HG03175 (cell line): Measurements from ENCODE around the gene PDZRN4.
"Not testable (repeated sequence)": the region's sequence is repeated elsewhere in the genome, so short reads cannot be mapped to it uniquely, and the experiment has no call there.

ENCODE experiments used
- ATAC-seq: cut with Tn5 transposase; IDR thresholded peaks from one replicate; pipeline ENCODE4 v1.9.1; 2021; ENCODE audit warnings: mild to moderate bottlenecking, moderate library complexity; ENCODE audit not compliant: unreplicated experiment

Gene PDZRN4

DNA sequence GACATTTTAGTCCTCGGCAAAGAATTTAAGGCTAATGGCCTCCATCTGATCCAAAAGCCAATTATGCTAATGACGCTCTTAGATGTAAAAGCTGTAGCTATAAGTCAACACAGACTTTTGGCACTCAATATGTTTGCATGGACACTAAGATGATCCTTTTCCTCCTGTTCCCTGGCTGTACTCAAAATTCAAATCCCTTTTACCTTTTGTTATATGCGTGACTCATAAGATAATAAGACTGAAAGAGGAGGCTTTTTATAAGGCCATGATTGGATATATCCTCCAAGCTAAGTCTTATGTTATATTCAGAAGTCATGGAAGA is 89.8 kb downstream of the PDZRN4 start:
- ATAC-seq: no peak

DNA sequence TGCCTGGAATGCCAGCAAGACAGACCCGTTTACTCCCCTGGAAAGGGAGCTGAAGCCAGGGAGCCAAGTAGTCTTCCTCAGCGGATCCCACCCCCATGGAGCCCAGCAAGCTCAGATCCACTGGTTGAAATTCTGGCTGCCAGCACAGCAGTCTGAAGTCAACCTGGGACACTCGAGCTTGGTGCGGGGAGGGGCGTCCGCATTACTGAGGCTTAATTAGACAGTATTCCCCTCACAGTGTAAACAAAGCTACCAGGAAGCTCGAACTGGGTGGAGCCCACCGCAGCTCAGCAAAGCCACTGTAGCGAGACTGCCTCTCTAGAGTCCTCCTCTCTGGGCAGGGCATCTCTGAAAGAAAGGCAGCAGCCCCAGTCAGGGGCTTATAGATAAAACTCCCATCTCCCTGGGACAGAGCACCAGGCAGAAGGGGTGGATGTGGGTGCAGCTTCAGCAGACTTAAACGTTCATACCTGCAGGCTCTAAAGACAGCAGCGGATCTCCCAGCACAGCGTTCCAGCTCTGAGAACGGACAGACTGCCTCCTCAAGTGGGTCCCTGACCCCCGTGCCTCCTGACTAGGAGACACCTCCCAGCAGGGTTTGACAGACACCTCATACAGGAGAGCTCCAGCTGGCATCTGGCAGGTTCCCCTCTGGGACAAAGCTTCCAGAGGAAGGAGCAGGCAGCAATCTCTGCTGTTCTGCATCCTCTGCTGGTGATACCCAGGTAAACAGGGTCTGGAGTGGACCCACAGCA is 92.4 kb downstream of the PDZRN4 start:
- not testable (repeated sequence) for ATAC-seq

DNA sequence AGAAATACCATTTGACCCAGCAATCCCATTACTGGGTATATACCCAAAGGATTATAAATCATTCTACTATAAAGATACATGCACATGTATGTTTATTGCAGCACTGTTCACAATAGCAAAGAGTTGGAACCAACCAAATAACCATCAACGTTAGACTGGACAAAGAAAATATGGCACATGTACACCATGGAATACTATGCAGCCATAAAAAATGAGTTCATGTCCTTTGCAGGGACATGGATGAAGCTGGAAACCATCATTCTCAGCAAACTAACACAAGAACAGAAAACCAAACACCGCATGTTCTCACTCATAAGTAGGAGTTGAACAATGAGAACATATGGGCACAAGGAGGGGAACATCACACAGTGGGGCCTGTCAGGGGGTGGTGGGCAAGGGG is 97.3 kb downstream of the PDZRN4 start:
- not testable (repeated sequence) for ATAC-seq

DNA sequence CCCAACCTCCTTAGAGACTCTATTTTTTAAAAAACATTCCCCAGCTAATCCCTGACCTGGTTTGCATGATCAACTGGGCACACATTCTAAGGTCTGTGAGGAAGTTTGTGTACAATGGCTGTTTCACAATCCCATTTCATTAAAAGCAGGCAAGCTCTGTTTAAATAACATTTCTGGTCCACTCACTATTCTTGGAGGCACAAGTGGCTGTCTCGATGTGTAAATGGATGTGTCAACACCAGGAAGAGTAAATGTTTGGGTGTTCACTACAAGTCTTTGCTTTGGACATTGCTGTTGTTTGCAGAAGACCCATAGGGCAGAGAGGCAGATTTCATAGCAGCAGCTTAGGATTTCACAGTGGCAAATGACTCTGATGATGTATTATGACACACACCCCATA is 98.3 kb downstream of the PDZRN4 start:
- ATAC-seq: no peak

DNA sequence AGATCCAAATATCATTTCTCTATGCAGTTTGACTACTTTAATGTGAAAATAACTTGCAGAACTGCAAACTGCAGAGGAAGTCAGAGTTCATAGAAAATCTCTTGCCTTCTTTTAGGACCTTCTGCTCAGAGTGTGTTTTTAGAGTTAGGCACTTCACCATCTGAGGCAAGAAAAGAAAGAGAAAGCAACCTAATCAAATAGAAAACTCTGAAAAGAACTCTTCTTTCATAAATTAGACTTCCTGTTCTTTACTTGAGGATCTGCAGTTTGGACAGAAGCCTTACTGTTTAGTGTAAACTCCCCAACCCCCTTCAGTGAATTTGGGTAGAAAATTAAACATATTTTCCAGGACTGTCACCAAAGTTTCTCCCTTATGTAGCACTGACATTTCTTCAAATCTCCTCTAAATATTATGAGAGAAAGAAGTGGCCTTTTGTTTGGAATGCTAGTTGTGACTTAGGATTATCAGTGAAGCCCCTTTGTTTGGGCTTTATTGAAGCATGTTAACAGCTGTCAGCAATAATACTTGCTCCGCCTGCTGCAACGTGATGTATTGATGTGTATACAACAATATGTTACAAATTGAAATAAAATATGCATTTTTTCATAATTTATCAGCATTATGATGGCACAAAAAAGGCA is 99.5 kb downstream of the PDZRN4 start:
- ATAC-seq: no peak

DNA sequence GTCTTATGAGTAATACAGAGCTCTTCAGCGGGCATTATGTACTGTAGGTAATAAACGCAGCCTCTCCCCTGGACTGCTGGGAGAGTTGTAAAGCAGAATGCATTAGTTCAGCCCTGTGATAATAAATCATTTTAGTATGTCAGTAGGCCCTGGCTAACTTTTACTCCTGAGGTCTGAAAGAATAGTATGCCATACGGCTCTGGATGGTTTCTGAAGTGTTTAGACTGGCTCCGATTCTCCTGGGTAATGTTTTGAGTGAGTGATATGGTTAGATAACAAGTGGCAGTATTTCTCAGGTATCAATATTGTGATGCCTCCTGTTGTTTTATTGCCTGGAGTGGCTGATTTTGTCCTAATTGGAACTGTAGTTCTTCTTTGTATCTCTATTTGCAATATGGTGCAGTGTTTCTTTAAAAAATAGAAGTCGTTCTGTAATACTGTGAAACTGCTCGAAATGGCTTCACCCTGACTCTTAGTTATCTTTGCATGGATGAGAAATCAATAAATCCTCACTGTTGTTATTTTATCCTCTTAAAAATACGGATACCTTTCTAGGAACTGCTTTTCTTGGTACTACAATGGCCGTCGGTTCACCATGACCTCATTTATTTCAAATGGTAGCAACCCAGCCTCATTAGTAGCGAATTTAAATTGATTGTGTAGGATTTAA is 100.2 kb downstream of the PDZRN4 start:
- no peak for ATAC-seq

DNA sequence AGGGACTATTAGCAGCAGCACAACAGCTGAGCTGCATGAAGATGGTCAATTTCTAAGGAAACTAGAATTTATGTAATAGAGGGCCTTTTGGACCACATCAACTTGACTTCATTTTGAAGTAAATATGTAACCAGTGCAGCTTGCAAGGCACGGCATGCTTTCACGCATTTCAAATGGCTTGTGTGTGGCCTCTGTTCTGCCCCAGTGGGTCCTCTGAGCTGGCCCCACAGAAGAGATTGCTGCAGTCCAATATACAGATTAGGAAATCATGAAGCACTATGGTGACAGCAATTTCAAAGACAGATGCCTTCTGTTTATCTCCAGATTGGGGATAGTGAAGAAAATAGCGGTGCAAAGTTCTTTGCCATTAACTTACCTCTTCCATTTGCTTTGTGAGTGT is 101.4 kb downstream of the PDZRN4 start:
- no peak for ATAC-seq

DNA sequence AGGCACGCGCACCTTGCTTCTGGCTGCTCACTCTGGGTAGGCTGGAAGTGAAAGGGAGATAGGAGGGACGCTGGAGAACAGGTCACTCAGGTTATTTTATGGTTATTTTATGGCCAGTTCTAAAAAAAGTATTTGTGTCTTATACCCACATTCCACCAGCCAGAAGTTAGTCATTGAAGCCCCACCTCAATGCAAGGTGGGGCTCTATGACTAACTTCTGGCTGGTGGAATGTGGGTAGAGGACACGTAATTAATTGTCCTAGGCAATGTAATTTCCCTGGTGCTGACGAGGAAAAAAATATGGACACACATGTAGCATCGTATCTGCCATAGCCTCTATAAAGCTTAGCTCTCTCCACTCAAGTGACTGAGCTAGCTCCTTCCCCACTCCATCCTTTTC is 104.9 kb downstream of the PDZRN4 start:
- ATAC-seq: no peak

DNA sequence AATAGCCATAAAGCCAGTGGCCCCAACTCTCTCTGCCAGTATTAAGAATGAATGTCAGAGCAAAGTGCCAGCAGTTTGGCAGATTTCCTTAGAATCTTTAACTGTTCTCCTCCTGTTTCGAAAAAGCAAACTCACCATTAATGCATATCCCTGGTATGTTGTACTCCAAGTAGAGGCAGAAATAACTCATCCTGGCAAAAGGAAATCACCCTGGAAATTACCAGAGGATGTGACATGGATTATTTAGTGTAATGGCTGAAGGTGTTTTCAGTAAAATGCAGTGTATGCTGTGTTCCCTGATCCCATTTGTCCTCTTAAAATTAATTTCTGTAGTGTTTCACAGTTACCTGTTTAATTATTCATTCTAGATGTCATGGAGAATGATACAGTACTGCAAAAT is 105.3 kb downstream of the PDZRN4 start:
- no peak for ATAC-seq

DNA sequence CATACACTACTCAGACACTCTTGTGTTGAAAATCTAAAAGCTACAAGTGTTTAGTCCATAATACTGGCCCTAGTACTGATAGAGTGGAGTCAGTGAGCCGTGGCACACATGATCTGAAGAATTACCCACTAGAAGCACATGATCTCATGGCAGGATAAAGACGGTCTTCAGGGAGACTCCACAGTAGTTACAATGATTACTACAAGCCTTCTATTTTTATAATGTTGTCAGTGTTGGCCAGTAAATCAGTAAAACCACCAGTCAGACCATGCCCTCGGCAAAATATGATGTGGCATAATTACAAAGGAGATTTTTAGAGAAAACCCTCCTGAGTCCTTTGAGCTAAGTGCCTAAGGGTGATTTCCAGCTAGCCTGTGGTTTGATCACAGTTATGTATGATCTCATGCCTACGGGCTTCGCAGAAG is 114.9 kb downstream of the PDZRN4 start:
- no peak for ATAC-seq

DNA sequence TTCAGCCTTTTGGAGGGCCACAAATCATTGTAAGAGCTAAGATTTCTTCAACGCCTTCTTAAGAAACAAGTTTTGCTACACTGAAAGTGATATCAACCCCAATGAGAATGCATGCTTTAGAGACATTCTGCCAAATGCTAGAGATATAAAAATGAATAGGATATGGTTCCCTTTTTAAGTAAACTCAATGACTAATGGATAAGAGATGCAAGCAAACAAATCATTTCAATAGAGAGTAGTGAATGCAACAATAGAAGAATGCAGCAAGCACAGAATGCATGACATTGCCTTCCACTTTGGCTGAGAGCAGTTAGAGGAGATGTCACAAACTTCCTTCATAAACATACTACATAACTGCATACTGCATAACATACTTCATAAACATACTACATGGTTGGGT is 116.4 kb downstream of the PDZRN4 start:
- no peak for ATAC-seq

DNA sequence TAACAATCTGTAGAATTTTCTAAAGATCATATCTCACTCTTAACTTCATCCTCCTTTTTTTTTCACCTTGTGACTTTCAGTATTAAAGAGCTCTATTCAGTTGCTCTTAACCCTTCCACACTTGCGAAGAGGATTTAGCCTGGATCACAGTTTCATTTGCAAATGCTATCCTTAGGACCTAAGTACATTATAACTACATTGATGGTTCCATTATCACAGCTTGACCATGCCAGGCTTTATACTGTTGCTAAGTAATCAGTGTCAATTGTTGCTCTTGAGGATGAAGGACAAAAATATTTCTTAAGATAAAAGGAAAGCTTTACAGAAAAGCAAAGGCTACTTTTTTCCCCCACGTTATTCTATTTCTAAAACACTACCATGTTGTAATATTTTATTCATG is 122.2 kb downstream of the PDZRN4 start:
- ATAC-seq: no peak

DNA sequence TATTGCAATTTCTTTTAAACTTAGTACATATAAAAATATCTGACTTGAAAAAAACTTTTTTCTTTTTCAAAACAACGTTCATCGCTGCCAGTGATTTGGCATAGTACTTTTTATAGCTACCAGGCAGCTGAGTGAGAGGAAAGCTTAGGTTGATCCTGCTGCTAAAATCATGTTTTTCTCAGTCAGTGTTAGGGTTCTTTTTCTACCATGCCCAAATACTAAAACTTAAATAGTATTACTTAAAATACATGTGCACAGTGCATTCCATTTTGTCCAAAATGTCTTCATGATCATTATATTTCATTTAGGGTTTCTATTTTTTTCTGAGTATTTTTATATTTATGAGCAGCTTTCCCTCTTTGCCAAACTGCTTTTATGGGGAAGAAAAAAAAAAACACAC is 123.8 kb downstream of the PDZRN4 start:
- ATAC-seq: no peak

DNA sequence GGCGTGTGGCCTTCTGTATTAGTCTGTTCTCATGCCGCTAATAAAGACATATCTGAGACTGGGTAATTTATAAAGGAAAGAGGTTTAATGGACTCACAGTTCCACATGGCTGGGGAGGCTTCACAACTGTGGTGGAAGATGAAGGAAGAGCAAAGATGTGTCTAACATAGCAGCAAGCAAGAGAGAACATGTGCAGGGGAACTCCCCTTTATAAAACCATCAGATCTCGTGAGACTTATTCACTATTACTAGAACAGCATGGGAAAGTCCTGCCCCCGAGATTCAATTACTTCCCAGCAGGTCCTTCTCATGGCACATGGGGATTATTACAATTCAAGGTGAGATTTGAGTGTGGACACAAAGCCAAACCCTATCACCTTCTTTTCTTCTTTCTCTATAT is 124.3 kb downstream of the PDZRN4 start:
- not testable (repeated sequence) for ATAC-seq

DNA sequence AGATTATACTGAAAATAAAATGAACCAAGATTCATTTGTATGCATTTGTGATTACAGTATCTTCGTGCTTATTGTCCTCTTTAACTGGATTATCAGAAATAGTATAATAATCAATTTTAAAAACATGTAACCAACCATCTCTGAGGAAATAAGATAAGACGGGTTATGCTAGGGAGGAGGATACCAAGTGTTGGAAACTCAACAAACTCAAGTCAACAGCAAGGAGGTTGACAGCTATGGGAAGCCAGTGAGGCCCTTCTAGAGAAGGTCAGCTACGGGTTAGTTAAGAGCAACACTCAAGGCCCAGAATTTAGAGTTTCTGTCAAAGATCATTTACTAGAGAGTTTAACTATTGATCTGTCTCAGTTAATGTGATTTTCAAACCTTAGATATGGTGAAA is 137.2 kb downstream of the PDZRN4 start:
- ATAC-seq: no peak

DNA sequence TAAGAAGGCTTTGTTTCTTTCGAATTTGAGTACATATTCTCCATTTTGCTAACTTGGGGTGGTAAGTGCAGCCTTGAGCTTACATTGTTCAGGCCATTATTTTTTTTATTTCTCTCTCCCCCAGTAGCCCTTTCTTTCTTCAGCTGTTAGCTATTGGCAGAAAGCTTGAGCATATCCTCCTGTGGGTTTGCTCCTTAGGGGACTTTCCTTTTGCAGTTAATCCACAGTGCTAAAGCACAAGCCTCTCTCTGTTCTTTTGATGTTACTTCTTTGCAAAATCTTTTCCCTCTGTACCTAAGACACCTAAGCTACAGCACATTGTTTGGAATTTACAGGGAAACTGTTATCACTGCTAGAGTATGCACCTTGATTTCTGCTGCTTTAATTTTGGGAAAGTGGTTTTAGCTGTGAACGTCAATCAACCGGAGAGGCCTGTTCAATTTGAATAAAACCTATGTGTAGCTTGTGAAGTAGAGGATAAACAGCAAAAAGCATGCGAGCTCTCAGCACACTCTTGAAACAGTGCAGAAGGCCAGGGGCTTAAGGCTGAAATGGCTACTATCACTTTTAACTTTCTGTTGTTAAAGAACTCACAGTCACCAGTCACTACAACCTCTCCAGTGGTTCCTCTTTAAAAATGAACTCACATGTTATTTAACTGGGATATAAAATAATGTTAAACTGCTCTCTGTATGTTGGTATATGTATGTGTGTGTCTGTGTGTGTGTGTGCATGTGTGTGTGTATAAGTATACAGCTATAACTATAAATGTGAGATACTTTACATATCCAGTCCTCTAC is 139.2 kb downstream of the PDZRN4 start:
- no peak for ATAC-seq

DNA sequence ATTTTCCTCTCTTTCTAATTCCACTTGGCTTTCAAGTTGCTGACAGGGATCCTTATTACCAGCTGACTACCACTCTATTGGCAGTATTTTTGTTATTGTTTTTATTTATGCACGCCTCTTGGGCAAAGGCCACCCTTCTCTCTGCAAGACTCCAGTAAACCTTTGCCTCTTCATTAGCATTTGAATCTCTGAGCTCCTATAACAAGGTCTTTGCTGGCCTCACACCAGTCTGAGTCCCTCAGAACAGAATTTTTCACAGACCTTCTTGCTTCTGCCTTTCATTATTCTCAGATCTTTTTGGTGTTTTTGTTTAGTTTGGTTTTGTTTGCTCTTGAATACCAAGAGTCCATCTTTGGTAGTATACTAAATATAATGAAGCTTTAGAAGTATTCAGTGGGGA is 145.9 kb downstream of the PDZRN4 start:
- ATAC-seq: no peak

DNA sequence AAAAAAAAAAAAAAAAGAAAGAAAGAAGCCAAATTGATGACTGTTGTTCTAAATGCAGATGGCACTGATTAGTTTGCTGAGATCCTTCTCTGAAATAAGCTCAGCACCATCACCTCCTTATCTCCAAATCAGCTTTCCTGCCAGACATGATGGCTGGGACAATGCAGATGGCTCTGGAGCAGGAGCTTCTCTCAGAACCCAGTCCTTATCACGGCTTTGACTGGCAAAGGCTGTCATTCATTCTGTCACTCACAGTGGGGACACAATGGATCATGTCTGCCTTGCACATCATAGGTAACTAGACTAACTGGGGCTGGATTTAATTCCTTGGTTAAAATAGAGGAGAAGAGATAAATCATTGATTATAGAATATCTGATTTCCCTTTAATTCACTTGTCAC is 146.3 kb downstream of the PDZRN4 start:
- ATAC-seq: no peak

DNA sequence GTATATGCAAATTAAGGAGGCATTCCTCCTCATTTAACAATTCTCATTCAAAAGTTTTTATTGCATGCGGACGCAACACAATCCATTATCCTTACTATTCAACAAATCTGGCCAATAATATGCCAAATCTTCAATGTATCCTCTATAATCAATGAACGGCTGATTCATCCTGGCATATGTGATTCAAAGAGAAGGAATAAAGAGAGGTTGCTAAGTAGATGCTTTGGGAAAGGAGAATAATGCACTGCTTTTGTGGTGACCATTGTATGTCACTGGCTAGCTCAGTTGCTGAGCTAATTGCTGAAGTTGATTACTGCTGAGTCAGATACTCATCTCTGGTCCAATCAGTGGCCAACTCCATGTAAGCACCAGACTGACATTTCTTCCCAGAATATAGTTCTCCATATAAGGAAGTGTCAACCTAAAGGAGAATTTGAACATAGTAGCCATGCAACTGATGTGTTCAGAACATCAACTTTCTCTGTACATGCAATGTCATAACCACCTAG is 148.0 kb downstream of the PDZRN4 start:
- no peak for ATAC-seq

DNA sequence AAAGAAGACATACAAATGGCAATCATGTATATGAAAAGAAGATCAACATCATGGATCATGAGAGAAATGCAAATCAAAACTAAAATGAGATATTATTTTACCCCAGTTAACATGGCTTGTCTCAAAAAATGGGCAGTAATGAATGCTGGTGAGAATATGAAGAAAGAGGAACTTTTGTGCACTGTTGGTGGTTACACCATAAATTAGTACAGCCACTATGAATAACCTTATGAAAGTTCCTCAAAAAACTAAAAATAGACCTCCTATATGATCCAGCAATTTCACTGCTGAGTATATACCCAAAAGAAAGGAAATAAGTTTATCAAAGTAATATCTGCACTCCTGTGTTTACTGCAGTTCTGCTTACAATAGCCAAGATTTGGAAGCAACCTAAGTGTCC is 151.7 kb downstream of the PDZRN4 start:
- no peak for ATAC-seq

DNA sequence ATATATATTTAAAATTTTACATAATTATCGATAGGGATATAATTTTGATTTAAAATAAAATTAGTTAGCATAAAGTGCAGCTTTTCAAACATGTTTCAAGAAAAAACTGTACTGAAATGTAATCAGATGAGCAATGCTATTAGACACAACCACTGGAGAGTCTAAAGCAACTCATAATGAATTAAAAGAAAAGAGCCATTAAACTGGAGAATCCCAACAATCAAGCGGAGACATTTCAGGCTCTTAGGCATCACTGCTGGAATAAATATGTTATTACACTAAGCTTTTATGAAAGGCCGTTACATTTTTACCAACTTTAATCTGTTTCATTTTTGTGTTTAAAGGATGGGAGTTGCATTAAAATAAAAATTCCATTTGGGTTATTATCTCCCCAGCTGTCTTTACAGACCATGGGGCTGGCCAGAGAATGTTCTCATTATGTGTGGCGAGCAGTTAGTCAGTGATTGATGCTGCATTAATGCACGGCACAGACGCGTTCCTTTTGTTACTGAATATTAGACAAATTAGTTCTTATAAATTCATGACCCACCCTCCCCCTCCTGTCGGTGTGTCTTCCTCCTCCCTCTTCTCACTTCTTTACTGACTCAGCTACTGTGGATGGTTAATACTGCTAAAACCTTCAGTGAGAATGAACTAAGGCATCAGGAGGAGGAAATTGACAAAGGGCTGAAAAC is 156.8 kb downstream of the PDZRN4 start:
- no peak for ATAC-seq
